ENCODE measurements around the gene ANKRD11. TPM values are rescaled to one million over a fixed set of nuclear protein-coding genes. Genes with fewer than 3 reads are reported as not detected.
A peak's percentile ranks its signal among the peaks of the same experiment; 100 is the strongest.

The ANKRD11 gene
- total and polyA plus RNA-seq, 8 donors, result 43.9 to 74.0 (median 46.2) TPM

GRCh38 chr16:89371968-89372634 is 118.3 kb downstream of the ANKRD11 start:
- Histone ChIP-seq H3K27me3 (no peaks in the 10 kb centered on the region), H3K36me3 (no peaks in the 10 kb centered on the region), H3K9me3 (no peaks in the 10 kb centered on the region), H3K27ac (no peak overlapping the region), H3K4me1 (peaks cover 0 to 8% (median 8%) of the 10 kb centered on the region in 3 donors), H3K4me3 (no peak overlapping the region)
- DNase-seq (peak in 1 of 6 donors; percentile 49), ATAC-seq (no peak), FAIRE-seq (no peak)
- TF ChIP-seq CTCF (IDR thresholded peaks at IDR 0.05), result no peak
- 81 to 83% methylated on average over 31 to 32 of the region's 32 CpGs for WGBS, 2 donors
- intact Hi-C loops (cut with DNase I), result no loop called here

GRCh38 chr16:89371386-89371785 is 119.0 kb downstream of the ANKRD11 start:
- ATAC-seq (no peak), DNase-seq (peak in 1 of 6 donors; percentile 32), FAIRE-seq (no peak)
- Histone ChIP-seq H3K27ac (no peak overlapping the region), H3K27me3 (no peaks in the 10 kb centered on the region), H3K9me3 (no peaks in the 10 kb centered on the region), H3K4me1 (peaks cover 0 to 2% (median under 1%) of the 10 kb centered on the region in 3 donors), H3K4me3 (no peak overlapping the region), H3K36me3 (no peaks in the 10 kb centered on the region)
- intact Hi-C loops (cut with DNase I), result no loop called here
- 96 to 97% methylated on average over 12 of the region's 12 CpGs for WGBS, 2 donors
- TF ChIP-seq CTCF (IDR thresholded peaks at IDR 0.05), result no peak

GRCh38 chr16:89370601-89371000 is 119.8 kb downstream of the ANKRD11 start:
- intact Hi-C loops (cut with DNase I), result no loop called here
- Histone ChIP-seq H3K4me1 (no peaks in the 10 kb centered on the region), H3K9me3 (no peaks in the 10 kb centered on the region), H3K36me3 (no peaks in the 10 kb centered on the region), H3K27ac (no peak overlapping the region), H3K27me3 (no peaks in the 10 kb centered on the region), H3K4me3 (no peak overlapping the region)
- 88 to 90% methylated on average over 15 of the region's 15 CpGs for WGBS, 2 donors
- FAIRE-seq (no peak), ATAC-seq (no peak), DNase-seq (peak in 1 of 6 donors; percentile 46)
- no peak for TF ChIP-seq CTCF (IDR thresholded peaks at IDR 0.05)

- Histone ChIP-seq H3K9me3 (no peaks in the 10 kb centered on the region), H3K27ac (no peak overlapping the region), H3K36me3 (no peaks in the 10 kb centered on the region), H3K4me1 (peaks cover 0 to 4% (median 1%) of the 10 kb centered on the region in 3 donors), H3K27me3 (no peaks in the 10 kb centered on the region), H3K4me3 (no peak overlapping the region)
- ATAC-seq, result no peak
- TF ChIP-seq CTCF (IDR thresholded peaks at IDR 0.05), result no peak
- DNase-seq, result peak in 1 of 6 donors; percentile 23
- 78 to 81% methylated on average over 5 of the region's 5 CpGs for WGBS, 2 donors
- intact Hi-C loops (cut with DNase I), result no loop called here
- FAIRE-seq, result no peak
These were observed 120.3 kb downstream of the ANKRD11 start for GRCh38 chr16:89370081-89370511.

- Histone ChIP-seq H3K36me3 (no peaks in the 10 kb centered on the region), H3K4me3 (no peak overlapping the region), H3K27me3 (no peaks in the 10 kb centered on the region), H3K4me1 (peaks cover 2 to 11% (median 9%) of the 10 kb centered on the region in 3 donors), H3K27ac (no peak overlapping the region), H3K9me3 (no peaks in the 10 kb centered on the region)
- ATAC-seq (no peak), FAIRE-seq (no peak), DNase-seq (peak in 1 of 6 donors; percentile 47)
- TF ChIP-seq CTCF (IDR thresholded peaks at IDR 0.05), result no peak
- intact Hi-C loops (cut with DNase I), result no loop called here
- 83 to 86% methylated on average over 17 of the region's 17 CpGs for WGBS, 2 donors
These were observed 121.0 kb downstream of the ANKRD11 start for GRCh38 chr16:89369266-89369895.

Measured in pancreas (tissue), 10 donors.